Karpas-422 (cell line): ENCODE results near the gene PARD3B. TPM values are rescaled to one million over a fixed set of nuclear protein-coding genes. Genes with fewer than 3 reads are reported as not detected.

Experiments
- DNase-seq: peaks from one replicate; pipeline ENCODE4 v3.0.0-alpha.2; 2015
- H2AFZ ChIP-seq: fragments of 200-600 bp; sonication (generic); 2 replicates; pipeline ENCODE4 v1.6.1; 2014; ENCODE audit warnings: antibody characterized with exemption, low read length, mixed read lengths
- H3K27ac ChIP-seq: fragments of 200-600 bp; sonication (generic); 2 replicates; pipeline ENCODE4 v1.5.1; 2014; ENCODE audit warnings: mild to moderate bottlenecking, low read length, moderate library complexity
- H3K27me3 ChIP-seq: fragments of 200-600 bp; sonication (generic); 2 replicates; pipeline ENCODE4 v1.6.1; 2014; ENCODE audit warnings: low read length, mixed read lengths
- H3K36me3 ChIP-seq: fragments of 200-600 bp; sonication (generic); 2 replicates; pipeline ENCODE4 v1.6.1; 2014; ENCODE audit warnings: low read length, mixed read lengths; ENCODE audit not compliant: insufficient read depth
- H3K4me1 ChIP-seq: fragments of 200-600 bp; sonication (generic); 2 replicates; pipeline ENCODE4 v1.6.1; 2014; ENCODE audit warnings: mild to moderate bottlenecking, low read length, mixed read lengths
- H3K4me2 ChIP-seq: fragments of 200-600 bp; sonication (generic); 2 replicates; pipeline ENCODE4 v1.6.1; 2014; ENCODE audit warnings: low read length, low read depth, mild to moderate bottlenecking; ENCODE audit not compliant: poor library complexity, severe bottlenecking
- H3K4me3 ChIP-seq: fragments of 200-600 bp; sonication (generic); 2 replicates; pipeline ENCODE4 v1.5.1; 2014; ENCODE audit warnings: mild to moderate bottlenecking, antibody characterized with exemption, low read length, mixed read lengths
- H3K79me2 ChIP-seq: fragments of 200-600 bp; sonication (generic); 2 replicates; pipeline ENCODE4 v1.6.1; 2014; ENCODE audit warnings: mild to moderate bottlenecking, low read length, mixed read lengths
- H3K9ac ChIP-seq: fragments of 200-600 bp; sonication (generic); 2 replicates; pipeline ENCODE4 v1.6.0; 2014; ENCODE audit warnings: low read length
- H3K9me2 ChIP-seq: fragments of 200-600 bp; sonication (generic), shearing (Covaris generic); replicated peaks from 2 replicates; pipeline ENCODE4 v1.6.0; 2014; ENCODE audit warnings: mild to moderate bottlenecking, low read length, moderate library complexity; ENCODE audit not compliant: insufficient read depth
- H3K9me3 ChIP-seq: fragments of 300-700, 200-600 bp; sonication (generic); 2 replicates; pipeline ENCODE4 v1.6.1; 2014; ENCODE audit warnings: low read length, mixed read lengths
- H4K20me1 ChIP-seq: fragments of 200-600 bp; sonication (generic); 2 replicates; pipeline ENCODE4 v1.6.1; 2014; ENCODE audit warnings: mild to moderate bottlenecking, antibody characterized with exemption, low read length, low read depth; ENCODE audit not compliant: insufficient read depth
- total RNA-seq: library from RNA; depleted of rRNA; stranded (reverse); fragments of >200 nt; shearing (Covaris generic); gene quantifications from 2 replicates; pipeline ENCODE4 v1.2.3, GENCODE V29; 2014; ENCODE audit warnings: low replicate concordance

The PARD3B gene
- total RNA-seq, 1 experiment from 2014 or later, result not detected

GRCh38 chr2:205338156-205338555 lies 792.9 kb downstream of the PARD3B start:
- Histone ChIP-seq H3K36me3 (no peaks in the 10 kb centered on the region), H3K4me2 (no peak overlapping the region), H3K79me2 (no peaks in the 10 kb centered on the region), H3K9me2 (no peaks in the 10 kb centered on the region), H3K4me1 (no peaks in the 10 kb centered on the region), H3K9ac (no peak overlapping the region), H4K20me1 (no peaks in the 10 kb centered on the region), H2AFZ (no peak overlapping the region), H3K9me3 (no peaks in the 10 kb centered on the region), H3K27me3 (no peaks in the 10 kb centered on the region), H3K4me3 (no peak overlapping the region), H3K27ac (no peak overlapping the region)
- DNase-seq, result no peak

- no peak overlapping the region for H3K4me3 ChIP-seq
- H4K20me1 ChIP-seq, result no peaks in the 10 kb centered on the region
- no peak overlapping the region for H3K4me2 ChIP-seq
- H3K4me1 ChIP-seq, result no peaks in the 10 kb centered on the region
- no peaks in the 10 kb centered on the region for H3K36me3 ChIP-seq
- H3K9me2 ChIP-seq, result no peaks in the 10 kb centered on the region
- H3K79me2 ChIP-seq, result no peaks in the 10 kb centered on the region
- no peak overlapping the region for H2AFZ ChIP-seq
- no peaks in the 10 kb centered on the region for H3K27me3 ChIP-seq
- H3K9ac ChIP-seq, result no peak overlapping the region
- H3K9me3 ChIP-seq, result no peaks in the 10 kb centered on the region
- no peak for DNase-seq
- no peak overlapping the region for H3K27ac ChIP-seq
Observed at GRCh38 chr2:205343103-205343502, 797.8 kb downstream of the PARD3B start.

- H3K27ac ChIP-seq, result no peak overlapping the region
- no peak for DNase-seq
- no peaks in the 10 kb centered on the region for H4K20me1 ChIP-seq
- H3K9me3 ChIP-seq, result no peaks in the 10 kb centered on the region
- H2AFZ ChIP-seq, result no peak overlapping the region
- no peaks in the 10 kb centered on the region for H3K79me2 ChIP-seq
- no peaks in the 10 kb centered on the region for H3K27me3 ChIP-seq
- no peaks in the 10 kb centered on the region; the same call in 1 of the 2 replicates for H3K9me2 ChIP-seq
- peaks cover 15% of the 10 kb centered on the region for H3K4me1 ChIP-seq
- H3K9ac ChIP-seq, result no peak overlapping the region
- H3K4me3 ChIP-seq, result no peak overlapping the region
- no peak overlapping the region for H3K4me2 ChIP-seq
- no peaks in the 10 kb centered on the region for H3K36me3 ChIP-seq
Observed at GRCh38 chr2:205346649-205347048, 801.4 kb downstream of the PARD3B start.

GRCh38 chr2:205347899-205348298 lies 802.6 kb downstream of the PARD3B start:
- no peak for DNase-seq
- Histone ChIP-seq H3K27ac (no peak overlapping the region), H4K20me1 (no peaks in the 10 kb centered on the region), H3K4me1 (peaks cover 15% of the 10 kb centered on the region), H3K4me2 (no peak overlapping the region), H3K9me3 (no peaks in the 10 kb centered on the region), H3K4me3 (no peak overlapping the region), H3K36me3 (no peaks in the 10 kb centered on the region), H3K79me2 (no peaks in the 10 kb centered on the region), H3K9me2 (no peaks in the 10 kb centered on the region; the same call in 1 of the 2 replicates), H2AFZ (no peak overlapping the region; the same call in 1 of the 2 replicates), H3K27me3 (no peaks in the 10 kb centered on the region), H3K9ac (no peak overlapping the region)

- H4K20me1 ChIP-seq, result no peaks in the 10 kb centered on the region
- peaks cover 15% of the 10 kb centered on the region for H3K4me1 ChIP-seq
- H3K9ac ChIP-seq, result no peak overlapping the region
- no peaks in the 10 kb centered on the region; the same call in 1 of the 2 replicates for H3K9me2 ChIP-seq
- H3K4me2 ChIP-seq, result no peak overlapping the region
- H3K9me3 ChIP-seq, result no peaks in the 10 kb centered on the region
- H2AFZ ChIP-seq, result no peak overlapping the region
- no peak overlapping the region for H3K27ac ChIP-seq
- DNase-seq, result no peak
- no peaks in the 10 kb centered on the region for H3K79me2 ChIP-seq
- no peaks in the 10 kb centered on the region for H3K36me3 ChIP-seq
- no peak overlapping the region for H3K4me3 ChIP-seq
- no peaks in the 10 kb centered on the region for H3K27me3 ChIP-seq
Observed at GRCh38 chr2:205352094-205352493, 806.8 kb downstream of the PARD3B start.

- peaks cover 15% of the 10 kb centered on the region for H3K4me1 ChIP-seq
- H3K27ac ChIP-seq, result no peak overlapping the region
- no peaks in the 10 kb centered on the region for H3K79me2 ChIP-seq
- no peak overlapping the region for H3K4me2 ChIP-seq
- no peaks in the 10 kb centered on the region for H3K27me3 ChIP-seq
- no peaks in the 10 kb centered on the region for H3K36me3 ChIP-seq
- H3K4me3 ChIP-seq, result no peak overlapping the region
- no peak overlapping the region for H2AFZ ChIP-seq
- no peaks in the 10 kb centered on the region; the same call in 1 of the 2 replicates for H3K9me2 ChIP-seq
- H3K9me3 ChIP-seq, result no peaks in the 10 kb centered on the region
- no peak for DNase-seq
- no peak overlapping the region for H3K9ac ChIP-seq
- H4K20me1 ChIP-seq, result no peaks in the 10 kb centered on the region
Observed at GRCh38 chr2:205352593-205352992, 807.3 kb downstream of the PARD3B start.

GRCh38 chr2:205357732-205358131 lies 812.5 kb downstream of the PARD3B start:
- Histone ChIP-seq H3K4me3 (no peak overlapping the region), H3K27ac (no peak overlapping the region), H4K20me1 (no peaks in the 10 kb centered on the region), H3K9ac (no peak overlapping the region), H3K4me1 (no peaks in the 10 kb centered on the region), H3K9me2 (no peaks in the 10 kb centered on the region), H3K79me2 (no peaks in the 10 kb centered on the region), H2AFZ (no peak overlapping the region), H3K36me3 (no peaks in the 10 kb centered on the region), H3K4me2 (no peak overlapping the region), H3K9me3 (no peaks in the 10 kb centered on the region), H3K27me3 (no peaks in the 10 kb centered on the region)
- peak; percentile 30 for DNase-seq

GRCh38 chr2:205358351-205358815 lies 813.1 kb downstream of the PARD3B start:
- Histone ChIP-seq H3K36me3 (no peaks in the 10 kb centered on the region), H3K4me2 (no peak overlapping the region), H3K79me2 (no peaks in the 10 kb centered on the region), H3K9ac (no peak overlapping the region), H3K27me3 (no peaks in the 10 kb centered on the region), H3K9me3 (no peaks in the 10 kb centered on the region), H2AFZ (no peak overlapping the region), H3K9me2 (no peaks in the 10 kb centered on the region), H4K20me1 (no peaks in the 10 kb centered on the region), H3K27ac (no peak overlapping the region), H3K4me1 (no peaks in the 10 kb centered on the region), H3K4me3 (no peak overlapping the region)
- DNase-seq, result no peak

- H3K4me1 ChIP-seq, result peaks cover 4% of the 10 kb centered on the region
- H3K4me2 ChIP-seq, result no peak overlapping the region
- H3K9me3 ChIP-seq, result no peaks in the 10 kb centered on the region
- H3K4me3 ChIP-seq, result no peak overlapping the region
- H4K20me1 ChIP-seq, result no peaks in the 10 kb centered on the region
- H3K79me2 ChIP-seq, result no peaks in the 10 kb centered on the region
- no peaks in the 10 kb centered on the region for H3K9me2 ChIP-seq
- peak; percentile 32 for DNase-seq
- H2AFZ ChIP-seq, result no peak overlapping the region
- no peak overlapping the region for H3K27ac ChIP-seq
- no peaks in the 10 kb centered on the region for H3K36me3 ChIP-seq
- no peaks in the 10 kb centered on the region for H3K27me3 ChIP-seq
- no peak overlapping the region for H3K9ac ChIP-seq
Observed at GRCh38 chr2:205361272-205361671, 816.0 kb downstream of the PARD3B start.
